ENCODE measurements around the gene COLEC11.
"Not testable (repeated sequence)": the region's sequence is repeated elsewhere in the genome, so short reads cannot be mapped to it uniquely, and the experiment has no call there.

Gene COLEC11

GRCh38 chr2:3659447-3660432, 64.8 kb downstream of the COLEC11 start:
- peak overlapping the region; percentile 51 for H3K27ac ChIP-seq (ENCODE audit: low read depth, low read length)
- H3K4me1 ChIP-seq (ENCODE audit: control insufficient read depth, insufficient read depth, low read length): peaks cover 17% of the 10 kb centered on the region
- H3K9ac ChIP-seq (ENCODE audit: low read depth, low read length): no peak overlapping the region
- no peaks in the 10 kb centered on the region for H3K27me3 ChIP-seq (ENCODE audit: control insufficient read depth, insufficient read depth, low read length)
- H3K9me3 ChIP-seq (ENCODE audit: control insufficient read depth, insufficient read depth, low read length): no peaks in the 10 kb centered on the region
- H3K4me3 ChIP-seq (ENCODE audit: low read depth, low read length): no peak overlapping the region
- no peaks in the 10 kb centered on the region for H3K36me3 ChIP-seq (ENCODE audit: control insufficient read depth, insufficient read depth, low read length)

- peaks cover 17% of the 10 kb centered on the region for H3K4me1 ChIP-seq (ENCODE audit: control insufficient read depth, insufficient read depth, low read length)
- not testable (repeated sequence) for H3K9ac ChIP-seq (ENCODE audit: low read depth, low read length); H3K9me3 ChIP-seq (ENCODE audit: control insufficient read depth, insufficient read depth, low read length); H3K27ac ChIP-seq (ENCODE audit: low read depth, low read length); H3K27me3 ChIP-seq (ENCODE audit: control insufficient read depth, insufficient read depth, low read length); H3K4me3 ChIP-seq (ENCODE audit: low read depth, low read length); H3K36me3 ChIP-seq (ENCODE audit: control insufficient read depth, insufficient read depth, low read length)
Measured at GRCh38 chr2:3660640-3661039, 65.7 kb downstream of the COLEC11 start.

GRCh38 chr2:3661149-3661660, 66.3 kb downstream of the COLEC11 start:
- Histone ChIP-seq H3K4me1 (ENCODE audit: control insufficient read depth, insufficient read depth, low read length) (peaks cover 17% of the 10 kb centered on the region), H3K36me3 (ENCODE audit: control insufficient read depth, insufficient read depth, low read length) (no peaks in the 10 kb centered on the region), H3K4me3 (ENCODE audit: low read depth, low read length) (no peak overlapping the region), H3K27ac (ENCODE audit: low read depth, low read length) (no peak overlapping the region), H3K9ac (ENCODE audit: low read depth, low read length) (no peak overlapping the region), H3K27me3 (ENCODE audit: control insufficient read depth, insufficient read depth, low read length) (no peaks in the 10 kb centered on the region), H3K9me3 (ENCODE audit: control insufficient read depth, insufficient read depth, low read length) (no peaks in the 10 kb centered on the region)

GRCh38 chr2:3662239-3662638, 67.3 kb downstream of the COLEC11 start:
- no peaks in the 10 kb centered on the region for H3K27me3 ChIP-seq (ENCODE audit: control insufficient read depth, insufficient read depth, low read length)
- H3K9ac ChIP-seq (ENCODE audit: low read depth, low read length): no peak overlapping the region
- H3K4me1 ChIP-seq (ENCODE audit: control insufficient read depth, insufficient read depth, low read length): peaks cover 12% of the 10 kb centered on the region
- H3K27ac ChIP-seq (ENCODE audit: low read depth, low read length): peak overlapping the region; percentile 39
- H3K4me3 ChIP-seq (ENCODE audit: low read depth, low read length): no peak overlapping the region
- H3K36me3 ChIP-seq (ENCODE audit: control insufficient read depth, insufficient read depth, low read length): no peaks in the 10 kb centered on the region
- H3K9me3 ChIP-seq (ENCODE audit: control insufficient read depth, insufficient read depth, low read length): no peaks in the 10 kb centered on the region

- H3K9ac ChIP-seq (ENCODE audit: low read depth, low read length): no peak overlapping the region
- H3K27ac ChIP-seq (ENCODE audit: low read depth, low read length): no peak overlapping the region
- H3K27me3 ChIP-seq (ENCODE audit: control insufficient read depth, insufficient read depth, low read length): no peaks in the 10 kb centered on the region
- no peaks in the 10 kb centered on the region for H3K36me3 ChIP-seq (ENCODE audit: control insufficient read depth, insufficient read depth, low read length)
- no peak overlapping the region for H3K4me3 ChIP-seq (ENCODE audit: low read depth, low read length)
- no peaks in the 10 kb centered on the region for H3K9me3 ChIP-seq (ENCODE audit: control insufficient read depth, insufficient read depth, low read length)
- peaks cover 6% of the 10 kb centered on the region for H3K4me1 ChIP-seq (ENCODE audit: control insufficient read depth, insufficient read depth, low read length)
Measured at GRCh38 chr2:3664118-3664517, 69.2 kb downstream of the COLEC11 start.

- Histone ChIP-seq H3K4me1 (ENCODE audit: control insufficient read depth, insufficient read depth, low read length) (peaks cover 4% of the 10 kb centered on the region), H3K27me3 (ENCODE audit: control insufficient read depth, insufficient read depth, low read length) (no peaks in the 10 kb centered on the region), H3K36me3 (ENCODE audit: control insufficient read depth, insufficient read depth, low read length) (no peaks in the 10 kb centered on the region), H3K4me3 (ENCODE audit: low read depth, low read length) (no peak overlapping the region), H3K9ac (ENCODE audit: low read depth, low read length) (no peak overlapping the region), H3K27ac (ENCODE audit: low read depth, low read length) (no peak overlapping the region), H3K9me3 (ENCODE audit: control insufficient read depth, insufficient read depth, low read length) (no peaks in the 10 kb centered on the region)
Measured at GRCh38 chr2:3664925-3665324, 70.0 kb downstream of the COLEC11 start.

GRCh38 chr2:3665886-3666612, 71.1 kb downstream of the COLEC11 start:
- Histone ChIP-seq H3K4me1 (ENCODE audit: control insufficient read depth, insufficient read depth, low read length) (peaks cover 4% of the 10 kb centered on the region), H3K27ac (ENCODE audit: low read depth, low read length) (no peak overlapping the region), H3K4me3 (ENCODE audit: low read depth, low read length) (no peak overlapping the region)

GRCh38 chr2:3666613-3666975, 71.7 kb downstream of the COLEC11 start:
- Histone ChIP-seq H3K9ac (ENCODE audit: low read depth, low read length) (no peak overlapping the region), H3K9me3 (ENCODE audit: control insufficient read depth, insufficient read depth, low read length) (no peaks in the 10 kb centered on the region), H3K27me3 (ENCODE audit: control insufficient read depth, insufficient read depth, low read length) (no peaks in the 10 kb centered on the region), H3K27ac (ENCODE audit: low read depth, low read length) (no peak overlapping the region), H3K4me3 (ENCODE audit: low read depth, low read length) (no peak overlapping the region), H3K36me3 (ENCODE audit: control insufficient read depth, insufficient read depth, low read length) (no peaks in the 10 kb centered on the region), H3K4me1 (ENCODE audit: control insufficient read depth, insufficient read depth, low read length) (peaks cover 4% of the 10 kb centered on the region)

More at GRCh38 chr2:3665886-3666612, 71.1 kb downstream of the COLEC11 start:
- H3K9me3 ChIP-seq (ENCODE audit: control insufficient read depth, insufficient read depth, low read length): no peaks in the 10 kb centered on the region
- H3K36me3 ChIP-seq (ENCODE audit: control insufficient read depth, insufficient read depth, low read length): no peaks in the 10 kb centered on the region
- no peaks in the 10 kb centered on the region for H3K27me3 ChIP-seq (ENCODE audit: control insufficient read depth, insufficient read depth, low read length)
- H3K9ac ChIP-seq (ENCODE audit: low read depth, low read length): no peak overlapping the region

- Histone ChIP-seq H3K4me1 (ENCODE audit: control insufficient read depth, insufficient read depth, low read length) (no peaks in the 10 kb centered on the region), H3K36me3 (ENCODE audit: control insufficient read depth, insufficient read depth, low read length) (no peaks in the 10 kb centered on the region), H3K9me3 (ENCODE audit: control insufficient read depth, insufficient read depth, low read length) (no peaks in the 10 kb centered on the region), H3K27me3 (ENCODE audit: control insufficient read depth, insufficient read depth, low read length) (no peaks in the 10 kb centered on the region), H3K9ac (ENCODE audit: low read depth, low read length) (no peak overlapping the region), H3K27ac (ENCODE audit: low read depth, low read length) (no peak overlapping the region), H3K4me3 (ENCODE audit: low read depth, low read length) (no peak overlapping the region)
Measured at GRCh38 chr2:3667151-3667631, 72.3 kb downstream of the COLEC11 start.

- H3K4me3 ChIP-seq (ENCODE audit: low read depth, low read length): no peak overlapping the region
- no peaks in the 10 kb centered on the region for H3K36me3 ChIP-seq (ENCODE audit: control insufficient read depth, insufficient read depth, low read length)
- H3K4me1 ChIP-seq (ENCODE audit: control insufficient read depth, insufficient read depth, low read length): no peaks in the 10 kb centered on the region
- H3K27ac ChIP-seq (ENCODE audit: low read depth, low read length): no peak overlapping the region
- no peaks in the 10 kb centered on the region for H3K9me3 ChIP-seq (ENCODE audit: control insufficient read depth, insufficient read depth, low read length)
- H3K9ac ChIP-seq (ENCODE audit: low read depth, low read length): no peak overlapping the region
- no peaks in the 10 kb centered on the region for H3K27me3 ChIP-seq (ENCODE audit: control insufficient read depth, insufficient read depth, low read length)
Measured at GRCh38 chr2:3669656-3670055, 74.7 kb downstream of the COLEC11 start.

GRCh38 chr2:3670376-3670775, 75.5 kb downstream of the COLEC11 start:
- Histone ChIP-seq H3K27ac (ENCODE audit: low read depth, low read length) (no peak overlapping the region), H3K9me3 (ENCODE audit: control insufficient read depth, insufficient read depth, low read length) (no peaks in the 10 kb centered on the region), H3K9ac (ENCODE audit: low read depth, low read length) (no peak overlapping the region), H3K36me3 (ENCODE audit: control insufficient read depth, insufficient read depth, low read length) (no peaks in the 10 kb centered on the region), H3K4me1 (ENCODE audit: control insufficient read depth, insufficient read depth, low read length) (no peaks in the 10 kb centered on the region), H3K4me3 (ENCODE audit: low read depth, low read length) (no peak overlapping the region), H3K27me3 (ENCODE audit: control insufficient read depth, insufficient read depth, low read length) (no peaks in the 10 kb centered on the region)

All from HUES48 (cell line).